ENCODE results near the gene MR1. TPM values are rescaled to one million over a fixed set of nuclear protein-coding genes. Genes with fewer than 3 reads are reported as not detected.
A peak's percentile ranks its signal among the peaks of the same experiment; 100 is the strongest.

The MR1 gene
- total RNA-seq (10 to 100 TPM in 1 of 2 donors, 1 to 10 TPM in 1; 7.5 to 13.7 TPM), polyA plus RNA-seq (ENCODE audit: insufficient read length in 2 of 2) (1 to 10 TPM; 1.8 to 2.7 TPM)
- long read RNA-seq, donor 1, full-length matches to known transcripts = 2 of 2 reads
- long read RNA-seq, donor 1, partial matches to known transcripts = 0 of 2 reads
- long read RNA-seq, donor 1, other reads (novel, unspliced or antisense) = 0 of 2 reads
- long read RNA-seq, donor 2 = 0 reads
- long read RNA-seq, donor 3 = 0 reads
- long read RNA-seq, donor 4, partial matches to known transcripts = 0 of 3 reads
- long read RNA-seq, donor 4, other reads (novel, unspliced or antisense) = 0 of 3 reads

- peak in 5 of 6 donors; percentile 54 to 83 (median 62) for DNase-seq (ENCODE audit: low read depth in 4 of 6, low spot score in 6 of 6)
- H3K4me3 ChIP-seq (ENCODE audit: low read depth, low read length) = peak within 1 kb of the TSS; percentile 26
- peak within 1 kb of the TSS; percentile 62 for H3K27ac ChIP-seq (ENCODE audit: low read depth, low read length)
- H3K4me1 ChIP-seq (ENCODE audit: control insufficient read depth, insufficient read depth, low read length) = no peaks in the 10 kb centered on the region
- no CpG with 5 or more reads among the region's 9 CpGs for WGBS (ENCODE audit: insufficient coverage)
- H3K36me3 ChIP-seq (ENCODE audit: control insufficient read depth, insufficient read depth, low read length) = no peaks in the 10 kb centered on the region
- no peaks in the 10 kb centered on the region for H3K27me3 ChIP-seq (ENCODE audit: control insufficient read depth, insufficient read depth, low read length)
- no peaks in the 10 kb centered on the region for H3K9me3 ChIP-seq (ENCODE audit: control insufficient read depth, insufficient read depth, low read length)
Measured at GRCh38 chr1:181033799-181034451, at the start of gene MR1. Gene MR1, plus strand, starts transcription at chr1:181033983. Its CDS starts 25 bp downstream, at chr1:181034008.

GRCh38 chr1:180988253-180988752 lies 45.5 kb upstream of the MR1 start:
- H3K27ac ChIP-seq (ENCODE audit: low read depth, low read length) = no peak overlapping the region
- peaks cover 4% of the 10 kb centered on the region for H3K4me1 ChIP-seq (ENCODE audit: control insufficient read depth, insufficient read depth, low read length)
- H3K27me3 ChIP-seq (ENCODE audit: control insufficient read depth, insufficient read depth, low read length) = no peaks in the 10 kb centered on the region
- peak in 5 of 6 donors; percentile 28 to 96 (median 51) for DNase-seq (ENCODE audit: low read depth in 4 of 6, low spot score in 6 of 6)
- 33% methylated on average over 7 of the region's 8 CpGs for WGBS (ENCODE audit: insufficient coverage)
- no peak overlapping the region for H3K4me3 ChIP-seq (ENCODE audit: low read depth, low read length)
- H3K36me3 ChIP-seq (ENCODE audit: control insufficient read depth, insufficient read depth, low read length) = peaks cover 37% of the 10 kb centered on the region
- H3K9me3 ChIP-seq (ENCODE audit: control insufficient read depth, insufficient read depth, low read length) = no peaks in the 10 kb centered on the region

- H3K4me3 ChIP-seq (ENCODE audit: low read depth, low read length) = no peak overlapping the region
- no peak overlapping the region for H3K27ac ChIP-seq (ENCODE audit: low read depth, low read length)
- no peaks in the 10 kb centered on the region for H3K27me3 ChIP-seq (ENCODE audit: control insufficient read depth, insufficient read depth, low read length)
- H3K4me1 ChIP-seq (ENCODE audit: control insufficient read depth, insufficient read depth, low read length) = no peaks in the 10 kb centered on the region
- H3K36me3 ChIP-seq (ENCODE audit: control insufficient read depth, insufficient read depth, low read length) = peaks cover 16% of the 10 kb centered on the region
- 78% methylated on average over 1 of the region's 3 CpGs for WGBS (ENCODE audit: insufficient coverage)
- H3K9me3 ChIP-seq (ENCODE audit: control insufficient read depth, insufficient read depth, low read length) = no peaks in the 10 kb centered on the region
- DNase-seq (ENCODE audit: low read depth in 4 of 6, low spot score in 6 of 6) = no peak
Measured at GRCh38 chr1:180994262-180994661, 39.5 kb upstream of the MR1 start.

- Histone ChIP-seq H3K4me1 (ENCODE audit: control insufficient read depth, insufficient read depth, low read length) (no peaks in the 10 kb centered on the region), H3K36me3 (ENCODE audit: control insufficient read depth, insufficient read depth, low read length) (peaks cover 5% of the 10 kb centered on the region), H3K27me3 (ENCODE audit: control insufficient read depth, insufficient read depth, low read length) (no peaks in the 10 kb centered on the region), H3K27ac (ENCODE audit: low read depth, low read length) (no peak overlapping the region), H3K4me3 (ENCODE audit: low read depth, low read length) (no peak overlapping the region), H3K9me3 (ENCODE audit: control insufficient read depth, insufficient read depth, low read length) (no peaks in the 10 kb centered on the region)
- DNase-seq (ENCODE audit: low read depth in 4 of 6, low spot score in 6 of 6) = no peak
- no CpG with 5 or more reads among the region's 4 CpGs for WGBS (ENCODE audit: insufficient coverage)
Measured at GRCh38 chr1:180997843-180998504, 35.8 kb upstream of the MR1 start.

- Histone ChIP-seq H3K36me3 (ENCODE audit: control insufficient read depth, insufficient read depth, low read length) (peaks cover 8% of the 10 kb centered on the region), H3K27ac (ENCODE audit: low read depth, low read length) (no peak overlapping the region), H3K4me1 (ENCODE audit: control insufficient read depth, insufficient read depth, low read length) (no peaks in the 10 kb centered on the region), H3K4me3 (ENCODE audit: low read depth, low read length) (no peak overlapping the region), H3K27me3 (ENCODE audit: control insufficient read depth, insufficient read depth, low read length) (no peaks in the 10 kb centered on the region), H3K9me3 (ENCODE audit: control insufficient read depth, insufficient read depth, low read length) (no peaks in the 10 kb centered on the region)
- DNase-seq (ENCODE audit: low read depth in 4 of 6, low spot score in 6 of 6) = peak in 1 of 6 donors; percentile 83
- no CpG with 5 or more reads among the region's 7 CpGs for WGBS (ENCODE audit: insufficient coverage)
Measured at GRCh38 chr1:181001091-181001780, 32.5 kb upstream of the MR1 start.

GRCh38 chr1:181002582-181003172 lies 31.1 kb upstream of the MR1 start:
- WGBS (ENCODE audit: insufficient coverage) = 87% methylated on average over 2 of the region's 3 CpGs
- no peak overlapping the region for H3K4me3 ChIP-seq (ENCODE audit: low read depth, low read length)
- H3K27me3 ChIP-seq (ENCODE audit: control insufficient read depth, insufficient read depth, low read length) = no peaks in the 10 kb centered on the region
- no peak for DNase-seq (ENCODE audit: low read depth in 4 of 6, low spot score in 6 of 6)
- H3K9me3 ChIP-seq (ENCODE audit: control insufficient read depth, insufficient read depth, low read length) = no peaks in the 10 kb centered on the region
- peaks cover 8% of the 10 kb centered on the region for H3K36me3 ChIP-seq (ENCODE audit: control insufficient read depth, insufficient read depth, low read length)
- H3K4me1 ChIP-seq (ENCODE audit: control insufficient read depth, insufficient read depth, low read length) = no peaks in the 10 kb centered on the region
- no peak overlapping the region for H3K27ac ChIP-seq (ENCODE audit: low read depth, low read length)

GRCh38 chr1:181010789-181011188 lies 23.0 kb upstream of the MR1 start:
- H3K27ac ChIP-seq (ENCODE audit: low read depth, low read length) = peak overlapping the region; percentile 19
- H3K9me3 ChIP-seq (ENCODE audit: control insufficient read depth, insufficient read depth, low read length) = no peaks in the 10 kb centered on the region
- no peaks in the 10 kb centered on the region for H3K36me3 ChIP-seq (ENCODE audit: control insufficient read depth, insufficient read depth, low read length)
- no peaks in the 10 kb centered on the region for H3K27me3 ChIP-seq (ENCODE audit: control insufficient read depth, insufficient read depth, low read length)
- peak in 1 of 6 donors; percentile 19 for DNase-seq (ENCODE audit: low read depth in 4 of 6, low spot score in 6 of 6)
- H3K4me3 ChIP-seq (ENCODE audit: low read depth, low read length) = no peak overlapping the region
- no peaks in the 10 kb centered on the region for H3K4me1 ChIP-seq (ENCODE audit: control insufficient read depth, insufficient read depth, low read length)

GRCh38 chr1:181011301-181012202 lies 22.2 kb upstream of the MR1 start:
- Histone ChIP-seq H3K27me3 (ENCODE audit: control insufficient read depth, insufficient read depth, low read length) (no peaks in the 10 kb centered on the region), H3K36me3 (ENCODE audit: control insufficient read depth, insufficient read depth, low read length) (no peaks in the 10 kb centered on the region), H3K27ac (ENCODE audit: low read depth, low read length) (peak overlapping the region; percentile 19), H3K9me3 (ENCODE audit: control insufficient read depth, insufficient read depth, low read length) (no peaks in the 10 kb centered on the region), H3K4me1 (ENCODE audit: control insufficient read depth, insufficient read depth, low read length) (no peaks in the 10 kb centered on the region), H3K4me3 (ENCODE audit: low read depth, low read length) (no peak overlapping the region)
- WGBS (ENCODE audit: insufficient coverage) = 73% methylated on average over 3 of the region's 3 CpGs
- DNase-seq (ENCODE audit: low read depth in 4 of 6, low spot score in 6 of 6) = no peak

Data from spinal cord (tissue), 10 donors.